Head of caudate nucleus (tissue), 42 donors: ENCODE data around the gene HIPK1.
"Not testable (repeated sequence)": the region's sequence is repeated elsewhere in the genome, so short reads cannot be mapped to it uniquely, and the experiment has no call there.

ENCODE experiments used
- DNase-seq, 42 donors: peaks; one replicate each; pipeline versions ENCODE4 v3.0.0 to v3.0.0-alpha.2; 2020 to 2021; ENCODE audit warnings: mixed read lengths in 7 of 42
- intact Hi-C: fragments of 100-400 bp; cut with DNase I; formaldehyde crosslinking; loops from one replicate; pipeline ENCODE4 v1.15.0; 2022

HIPK1 gene

DNA sequence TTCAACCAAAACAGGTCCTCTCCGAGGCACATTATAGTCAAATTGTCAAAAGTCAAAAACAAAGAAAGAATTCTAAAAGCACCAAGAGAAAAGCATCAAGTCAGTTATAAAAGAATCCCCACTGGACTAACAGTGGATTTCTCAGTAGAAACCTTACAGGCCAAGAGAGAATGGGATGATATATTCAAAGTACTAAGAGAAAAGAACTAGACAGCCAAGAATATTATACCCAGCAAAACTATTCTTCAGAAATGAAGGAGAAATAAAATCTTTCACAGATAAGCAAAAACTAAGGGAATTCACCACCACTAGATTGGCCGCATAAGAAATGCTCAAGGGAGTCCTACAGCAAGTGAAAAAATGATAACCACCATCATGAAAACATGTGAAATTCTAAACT is 66.3 kb downstream of the HIPK1 start:
- intact Hi-C loops, result no loop called here
- no peak for DNase-seq

- intact Hi-C loops, result no loop called here
- no peak for DNase-seq
These were observed 69.2 kb downstream of the HIPK1 start for GRCh38 chr1:113998361-113998760.

- intact Hi-C loops, result no loop called here
- no peak for DNase-seq
These were observed 70.1 kb downstream of the HIPK1 start for GRCh38 chr1:113999233-113999632.

GRCh38 chr1:113999799-114000198 is 70.7 kb downstream of the HIPK1 start:
- DNase-seq, result no peak
- intact Hi-C loops, result no loop called here

DNA sequence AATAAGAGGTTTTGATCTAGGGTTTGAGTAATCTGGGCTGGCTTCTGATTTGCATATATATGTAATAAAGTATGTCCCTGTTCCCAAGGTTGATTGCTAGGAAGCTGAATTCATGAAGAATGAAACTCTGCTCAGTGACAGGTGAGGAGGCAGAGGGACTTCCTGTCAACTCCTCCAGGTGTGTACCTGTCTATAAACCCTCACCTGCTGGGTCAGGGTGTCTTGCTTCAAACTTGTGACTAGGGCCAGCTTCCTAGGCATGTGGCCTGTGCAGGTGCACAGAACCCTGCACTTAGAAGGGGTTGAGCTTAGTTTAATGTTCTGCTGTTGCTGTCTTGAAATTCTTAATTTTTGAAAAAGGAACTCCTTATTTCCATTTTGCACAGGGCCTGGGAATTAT is 71.3 kb downstream of the HIPK1 start:
- intact Hi-C loops, result no loop called here
- no peak for DNase-seq

GRCh38 chr1:114002492-114003239 is 73.5 kb downstream of the HIPK1 start:
- intact Hi-C loops, result no loop called here
- DNase-seq, result no peak

DNA sequence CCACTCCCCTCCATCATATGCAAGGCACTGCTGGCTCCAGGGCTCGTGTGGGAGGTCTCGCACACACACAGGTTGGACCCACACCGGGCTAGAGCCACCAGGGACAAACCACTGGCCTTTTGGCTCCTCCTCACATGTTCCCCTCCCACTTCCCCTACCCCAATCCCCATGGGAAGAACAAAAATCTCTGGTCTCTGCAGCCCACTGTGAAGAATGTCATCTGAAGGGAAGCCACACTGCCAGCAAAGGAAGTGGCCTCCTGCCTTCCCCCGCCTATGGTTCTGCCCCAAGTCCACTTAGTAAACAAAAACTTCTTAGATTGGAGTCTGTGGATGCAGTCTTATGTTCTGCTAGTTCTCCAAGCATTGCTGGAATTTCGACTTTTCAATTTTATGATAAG is 74.3 kb downstream of the HIPK1 start:
- intact Hi-C loops, result no loop called here
- DNase-seq, result no peak

GRCh38 chr1:114006825-114007224 is 77.7 kb downstream of the HIPK1 start:
- DNase-seq, intact Hi-C loops: not testable (repeated sequence)

- intact Hi-C loops, result no loop called here
- DNase-seq, result no peak
These were observed 79.4 kb downstream of the HIPK1 start for GRCh38 chr1:114008480-114008941.

- no peak for DNase-seq
- intact Hi-C loops, result no loop called here
These were observed 79.9 kb downstream of the HIPK1 start for GRCh38 chr1:114008993-114009392.

DNA sequence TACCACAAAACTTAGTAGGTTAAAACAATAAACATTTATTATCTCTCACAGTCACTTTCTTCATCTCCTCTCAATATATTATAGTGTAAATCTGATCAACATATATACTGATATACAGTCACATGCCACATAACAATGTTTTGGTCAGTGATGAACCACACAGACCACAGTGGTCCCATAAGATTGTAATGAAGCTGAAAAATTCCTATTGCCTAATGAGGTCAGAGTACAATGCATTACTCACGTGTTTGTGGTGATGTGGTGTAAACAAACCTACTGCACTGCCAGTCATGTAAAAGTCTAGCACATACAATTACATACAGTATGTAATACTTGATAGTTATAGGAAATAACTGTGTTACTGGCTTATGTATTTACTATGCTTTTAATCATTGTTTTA is 80.3 kb downstream of the HIPK1 start:
- no peak for DNase-seq
- intact Hi-C loops, result no loop called here

DNA sequence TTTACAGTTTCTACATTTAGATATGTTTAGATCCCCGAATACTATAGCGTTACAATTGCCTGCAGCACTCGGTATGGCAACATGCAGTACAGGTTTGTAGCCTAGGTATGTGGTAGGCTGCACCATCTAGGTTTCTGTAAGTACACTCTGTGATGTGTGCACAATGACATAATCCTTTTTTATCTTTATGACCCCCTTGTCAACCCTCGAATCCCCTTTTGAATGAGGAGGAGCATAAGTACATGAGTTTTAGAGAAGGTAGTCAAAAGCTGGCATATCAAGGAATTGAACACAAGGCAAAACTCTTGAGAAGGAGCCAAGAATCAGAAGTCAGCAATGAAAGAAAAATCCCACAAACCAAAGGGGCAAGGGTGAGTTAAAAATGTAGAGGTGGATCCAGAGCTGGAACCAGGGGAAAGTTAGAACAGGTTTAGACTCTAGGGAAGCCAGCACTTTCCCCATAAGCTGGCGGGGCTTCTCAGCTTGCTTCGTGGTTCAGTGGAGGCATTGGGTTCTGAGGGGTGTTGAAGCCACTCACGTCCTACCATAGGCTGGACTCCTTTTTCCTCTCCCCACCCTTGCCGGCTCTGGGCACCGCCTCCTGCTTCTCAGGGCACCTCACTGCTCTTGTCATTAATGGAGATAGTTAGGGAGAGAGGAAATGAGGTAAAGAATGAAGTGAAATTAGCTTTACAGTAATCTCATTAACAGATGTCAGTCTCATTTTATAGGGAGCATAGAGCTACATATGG is 81.5 kb downstream of the HIPK1 start:
- intact Hi-C loops, result no loop called here
- no peak for DNase-seq

- no peak for DNase-seq
- intact Hi-C loops, result no loop called here
These were observed 82.7 kb downstream of the HIPK1 start for GRCh38 chr1:114011796-114012195.

GRCh38 chr1:114015075-114015474 is 86.0 kb downstream of the HIPK1 start:
- no peak for DNase-seq
- intact Hi-C loops, result no loop called here

GRCh38 chr1:114019724-114020123 is 90.6 kb downstream of the HIPK1 start:
- DNase-seq, intact Hi-C loops: not testable (repeated sequence)

DNA sequence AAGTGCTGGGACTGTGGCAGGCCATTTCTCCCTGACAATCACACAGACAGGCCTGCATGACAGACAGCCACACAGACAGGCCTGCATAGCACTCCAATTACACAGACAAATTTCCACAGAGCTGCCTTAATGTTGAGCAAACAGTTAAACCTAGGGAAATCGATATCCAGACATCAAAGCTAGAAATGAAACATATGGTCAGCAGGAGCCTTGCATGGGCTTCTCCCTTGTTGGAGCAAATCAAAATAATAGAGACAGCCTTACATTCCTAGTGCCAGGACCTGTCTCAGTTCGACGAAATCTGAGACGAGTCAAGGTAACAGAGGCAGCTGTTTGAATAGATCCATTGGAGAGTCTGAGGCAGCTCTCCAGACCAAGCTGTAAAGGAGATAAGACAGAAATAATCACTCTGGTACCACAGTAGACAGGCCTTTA is 92.6 kb downstream of the HIPK1 start:
- intact Hi-C loops, result no loop called here
- DNase-seq, result no peak

DNA sequence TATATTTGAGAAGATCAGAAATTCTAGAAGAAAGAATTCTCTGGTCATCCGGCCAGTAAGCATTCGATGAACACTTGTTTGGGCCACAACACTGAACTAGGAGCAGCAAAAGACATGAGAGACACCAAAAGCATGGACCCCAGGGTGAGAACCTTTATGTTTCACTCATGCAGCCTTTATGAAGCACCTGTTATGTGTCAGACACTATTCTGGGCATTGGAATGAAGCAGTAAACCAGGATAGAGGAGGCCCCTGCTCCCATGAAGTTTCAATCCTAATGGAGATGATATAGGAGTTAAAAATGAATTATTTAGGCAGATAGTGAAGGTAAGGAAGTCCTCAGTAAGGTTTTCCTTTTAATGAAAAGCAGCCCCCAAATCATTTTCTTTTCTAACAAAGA is 93.8 kb downstream of the HIPK1 start:
- no peak for DNase-seq
- intact Hi-C loops, result no loop called here

GRCh38 chr1:114023377-114023776 is 94.3 kb downstream of the HIPK1 start:
- DNase-seq, result no peak

DNA sequence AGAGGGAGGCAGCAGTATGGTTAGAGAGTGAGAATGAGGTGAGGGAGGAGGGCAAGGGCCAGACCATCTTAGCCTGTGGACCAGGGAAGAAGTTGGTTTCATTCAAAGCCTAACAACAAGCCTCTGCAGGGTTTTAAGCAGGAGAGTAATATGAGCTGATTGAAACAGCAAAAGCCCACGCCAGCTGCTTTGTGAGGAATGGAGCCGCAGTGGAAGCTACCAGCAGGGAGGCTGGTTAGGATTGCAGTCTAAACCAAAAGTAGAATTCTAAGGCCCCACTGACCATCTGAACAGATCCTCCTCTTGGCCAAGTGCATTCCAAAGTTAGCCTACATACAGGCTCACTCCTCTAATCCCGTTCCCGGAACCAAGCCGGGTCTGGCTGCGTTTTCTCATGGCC is 94.9 kb downstream of the HIPK1 start:
- intact Hi-C loops, result no loop called here
- no peak for DNase-seq

More at GRCh38 chr1:114023377-114023776, 94.3 kb downstream of the HIPK1 start:
- intact Hi-C loops, result no loop called here

GRCh38 chr1:114025609-114026401 is 96.7 kb downstream of the HIPK1 start:
- DNase-seq, result no peak
- intact Hi-C loops, result no loop called here
